ENCODE measurements around the gene AOC2.

GRCh38 chr17:42843358-42843934, 934 bp upstream of the AOC2 start:
- TF ChIP-seq CTCF (IDR thresholded peaks at IDR 0.05; ENCODE audit: insufficient read depth, low read depth, low read length) (peak; percentile 99), EZH2 (IDR thresholded peaks at IDR 0.05; ENCODE audit: insufficient read depth, low read length) (no peak)
